Uterus (tissue), 2 donors: Measurements from ENCODE around the gene KRTAP3-3.

Experiments
- CTCF ChIP-seq, 4 experiments: fragments of 200-600 bp in 2 of 4; fragments of 450-650 bp in 2 of 4; sonication (generic) in 2 of 4; IDR thresholded peaks; one replicate each; pipeline ENCODE4 v1.5.1; 2016 to 2019; ENCODE audit warnings: antibody characterized with exemption in 4 of 4, mild to moderate bottlenecking in 2 of 4, moderate library complexity in 1 of 4
- POLR2A ChIP-seq, 2 donors: fragments of 450-650 bp; IDR thresholded peaks; one replicate each; pipeline ENCODE4 v1.6.1; 2016; ENCODE audit warnings: antibody characterized with exemption in 2 of 2, mild to moderate bottlenecking in 1 of 2, moderate library complexity in 1 of 2

GRCh38 chr17:40951011-40951622, 42.8 kb downstream of the KRTAP3-3 start:
- TF ChIP-seq CTCF (IDR thresholded peaks at IDR 0.05): no peak
- no peak for TF ChIP-seq POLR2A (IDR thresholded peaks at IDR 0.05)
